HG03342 (cell line): ENCODE measurements around the gene SALL1.

Experiments used
- ATAC-seq: cut with Tn5 transposase; IDR thresholded peaks from one replicate; pipeline ENCODE4 v1.9.1; 2021; ENCODE audit warnings: mild to moderate bottlenecking, moderate library complexity; ENCODE audit not compliant: unreplicated experiment

The SALL1 gene

GRCh38 chr16:51143196-51143977 is 7.7 kb downstream of the SALL1 start:
- no peak for ATAC-seq

GRCh38 chr16:51141541-51141940 is 9.5 kb downstream of the SALL1 start:
- ATAC-seq = no peak

- no peak for ATAC-seq
Observed at GRCh38 chr16:51141106-51141505, 10.0 kb downstream of the SALL1 start.

GRCh38 chr16:51140112-51140511 is 11.0 kb downstream of the SALL1 start:
- ATAC-seq = no peak

GRCh38 chr16:51139568-51139967 is 11.5 kb downstream of the SALL1 start:
- no peak for ATAC-seq

GRCh38 chr16:51138178-51138577 is 12.9 kb downstream of the SALL1 start:
- ATAC-seq = no peak

GRCh38 chr16:51137097-51137496 is 14.0 kb downstream of the SALL1 start:
- no peak for ATAC-seq

- no peak for ATAC-seq
Observed at GRCh38 chr16:51134876-51135275, 16.2 kb downstream of the SALL1 start.

- ATAC-seq = no peak
Observed at GRCh38 chr16:51134269-51134812, 16.7 kb downstream of the SALL1 start.

- no peak for ATAC-seq
Observed at GRCh38 chr16:51133688-51134087, 17.4 kb downstream of the SALL1 start.

GRCh38 chr16:51133183-51133582 is 17.9 kb downstream of the SALL1 start:
- ATAC-seq = no peak

- no peak for ATAC-seq
Observed at GRCh38 chr16:51132490-51133115, 18.5 kb downstream of the SALL1 start.

- no peak for ATAC-seq
Observed at GRCh38 chr16:51131619-51132018, 19.5 kb downstream of the SALL1 start.

- ATAC-seq = no peak
Observed at GRCh38 chr16:51129105-51129504, 22.0 kb downstream of the SALL1 start.

GRCh38 chr16:51125992-51126391 is 25.1 kb downstream of the SALL1 start:
- ATAC-seq = no peak

- ATAC-seq = no peak
Observed at GRCh38 chr16:51124896-51125295, 26.2 kb downstream of the SALL1 start.

- no peak for ATAC-seq
Observed at GRCh38 chr16:51121850-51122249, 29.2 kb downstream of the SALL1 start.

- ATAC-seq = no peak
Observed at GRCh38 chr16:51120730-51121347, 30.2 kb downstream of the SALL1 start.

GRCh38 chr16:51119973-51120729 is 30.9 kb downstream of the SALL1 start:
- no peak for ATAC-seq

- ATAC-seq = no peak
Observed at GRCh38 chr16:51119556-51119955, 31.5 kb downstream of the SALL1 start.

GRCh38 chr16:51116353-51116752 is 34.7 kb downstream of the SALL1 start:
- ATAC-seq = no peak
